Keratinocyte (primary cell): ENCODE measurements around the gene CPSF4.

Experiments used
- CTCF ChIP-seq, 3 experiments: IDR thresholded peaks in 1 of 3; conservative IDR thresholded peaks in 1 of 3; optimal IDR thresholded peaks in 1 of 3; 2 replicates in 2 of 3; 3 replicates in 1 of 3; pipeline versions ENCODE3 to v1.5.1; 2011; ENCODE audit warnings: low read length in 3 of 3, mild to moderate bottlenecking in 3 of 3, moderate library complexity in 2 of 3, control low read depth in 1 of 3, inconsistent platforms in 1 of 3; ENCODE audit not compliant: insufficient read depth in 2 of 3; ENCODE audit errors: extremely low read depth in 1 of 3
- EZH2 ChIP-seq: IDR thresholded peaks from one replicate; pipeline ENCODE4 v1.6.1; 2012; ENCODE audit warnings: inconsistent platforms, mild to moderate bottlenecking, low read length, moderate library complexity

- no peak for TF ChIP-seq EZH2
- no peak for TF ChIP-seq CTCF (optimal IDR thresholded peaks at IDR 0.05 in 1 of 3, IDR thresholded peaks at IDR 0.05 in 1 of 3, conservative IDR thresholded peaks at IDR 0.05 in 1 of 3; ENCODE audit: extremely low read depth in 1 of 3, insufficient read depth in 2 of 3, low read length in 3 of 3)
These were observed 19.1 kb downstream of the CPSF4 start for GRCh38 chr7:99457650-99458493.
